Ishikawa (cell line): Measurements from ENCODE around the gene CEP290.

Experiments
- EP300 ChIP-seq: IDR thresholded peaks from 2 replicates; pipeline ENCODE4 v1.6.1; 2012; ENCODE audit warnings: borderline replicate concordance
- FOXM1 ChIP-seq: IDR thresholded peaks from 2 replicates; pipeline ENCODE4 v1.6.1; 2012; ENCODE audit warnings: low read depth, borderline replicate concordance
- REST ChIP-seq: IDR thresholded peaks from 2 replicates; pipeline ENCODE4 v1.6.1; 2012; ENCODE audit warnings: low read depth, mild to moderate bottlenecking
- TAF1 ChIP-seq: IDR thresholded peaks from 2 replicates; pipeline ENCODE4 v1.6.1; 2012; ENCODE audit warnings: low read depth, mild to moderate bottlenecking
- TEAD4 ChIP-seq: IDR thresholded peaks from 2 replicates; pipeline ENCODE4 v1.6.1; 2012

GRCh38 chr12:88083634-88084033 lies 58.3 kb downstream of the CEP290 start:
- TF ChIP-seq TAF1 = no peak
- TF ChIP-seq REST = no peak
- no peak for TF ChIP-seq EP300
- no peak for TF ChIP-seq TEAD4
- no peak for TF ChIP-seq FOXM1
